Activated CD4-positive, CD25-positive, alpha-beta regulatory T cell treated with anti-CD3 and anti-CD28 coated beads, Interleukin-2, amount 50 U/mL, for 16 hours (primary cell): ENCODE data around the gene SWT1.

Experiments used
- DNase-seq: peaks from one replicate; pipeline ENCODE4 v3.0.0-alpha.2; 2020; ENCODE audit warnings: low read depth, low spot score

The SWT1 gene

DNA sequence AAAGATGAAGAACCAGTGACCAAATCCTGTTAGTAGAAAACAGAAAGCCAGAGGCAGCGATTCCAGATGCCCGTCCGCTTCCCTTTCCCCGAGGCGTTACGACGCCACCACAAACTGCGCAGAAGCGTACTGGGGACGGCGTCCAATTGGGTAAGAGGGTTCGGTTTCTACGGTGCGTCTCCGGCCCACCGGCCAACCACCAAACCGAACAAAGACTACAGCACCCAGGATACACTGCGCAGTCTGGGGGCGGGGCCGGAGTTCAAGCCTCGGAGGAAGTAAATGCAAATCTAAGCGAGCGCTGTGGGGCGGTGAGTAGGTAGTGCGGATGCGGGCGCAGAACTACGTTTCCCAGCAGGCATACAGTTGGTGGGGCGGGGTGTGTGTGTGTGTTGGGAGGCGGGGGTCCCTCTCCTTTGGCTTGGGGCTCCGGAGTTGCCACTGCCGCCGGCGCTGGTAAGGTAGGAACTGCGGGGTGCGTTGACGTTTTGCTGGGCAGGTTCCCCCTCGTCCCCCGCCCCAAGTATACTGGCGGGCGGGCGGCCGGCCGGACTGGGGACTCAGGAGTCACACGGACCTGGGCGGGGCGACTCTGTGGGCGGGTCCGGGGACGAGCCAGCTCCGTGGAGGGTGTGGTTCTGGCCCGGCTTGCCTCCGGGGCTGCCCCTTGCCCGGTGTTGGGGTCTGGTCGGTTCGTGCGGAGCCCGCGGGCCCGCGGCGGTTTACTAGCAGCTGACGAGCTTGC lies at the start of gene SWT1, which contains the start of gene TRMT1L:
TSS of gene SWT1 (plus strand) at position 314 of the 745 bp plus-strand sequence. CDS start 3,675 bp downstream, outside the sequence.
TSS of gene TRMT1L (minus strand) at position 100 of the 745 bp plus-strand sequence. CDS start 241 bp downstream, outside the sequence.
- peak; percentile 96 for DNase-seq

GRCh38 chr1:185108321-185108720 lies 48.6 kb upstream of the SWT1 start:
- DNase-seq = no peak

GRCh38 chr1:185110145-185110544 lies 46.8 kb upstream of the SWT1 start:
- no peak for DNase-seq

DNA sequence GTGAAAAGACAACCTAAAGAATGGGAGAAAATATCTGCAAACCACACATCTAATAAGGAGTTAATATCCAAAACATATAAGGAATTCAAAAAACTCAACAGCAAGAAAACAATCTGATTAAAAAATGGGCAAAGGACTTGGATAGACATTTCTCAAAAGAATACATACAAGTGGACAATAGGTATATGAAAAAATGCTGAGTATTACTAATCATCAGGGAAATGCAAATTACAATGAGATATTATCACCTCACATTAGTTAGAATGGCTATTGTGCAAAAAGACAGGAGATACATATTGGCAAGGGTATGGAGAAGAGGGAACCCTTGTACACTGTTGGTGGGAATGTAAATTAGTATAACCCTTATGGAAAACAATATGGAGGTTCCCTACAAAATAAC lies 45.1 kb upstream of the SWT1 start:
- DNase-seq = no peak

- no peak for DNase-seq
These were observed 44.6 kb upstream of the SWT1 start for GRCh38 chr1:185112356-185112755.

- DNase-seq = no peak
These were observed 27.3 kb upstream of the SWT1 start for GRCh38 chr1:185129708-185130107.

DNA sequence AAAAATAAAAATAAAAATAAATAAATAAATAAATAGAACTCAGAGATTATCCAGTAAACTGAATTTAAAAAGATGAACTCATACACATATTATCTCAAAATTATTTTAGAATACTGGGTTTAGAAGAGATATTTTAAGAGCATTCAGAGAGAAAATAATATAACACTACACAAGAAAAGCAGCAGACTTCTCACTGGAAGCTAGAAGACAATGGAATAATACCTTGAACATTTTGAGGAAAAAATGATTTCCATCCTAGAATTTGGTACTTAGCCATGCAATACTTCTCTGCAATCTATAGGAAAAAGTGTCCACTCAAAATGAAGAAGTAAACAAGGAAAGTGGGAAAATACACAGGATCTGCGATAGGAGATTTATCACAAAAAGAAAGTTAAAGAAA lies 24.4 kb upstream of the SWT1 start:
- DNase-seq = no peak

DNA sequence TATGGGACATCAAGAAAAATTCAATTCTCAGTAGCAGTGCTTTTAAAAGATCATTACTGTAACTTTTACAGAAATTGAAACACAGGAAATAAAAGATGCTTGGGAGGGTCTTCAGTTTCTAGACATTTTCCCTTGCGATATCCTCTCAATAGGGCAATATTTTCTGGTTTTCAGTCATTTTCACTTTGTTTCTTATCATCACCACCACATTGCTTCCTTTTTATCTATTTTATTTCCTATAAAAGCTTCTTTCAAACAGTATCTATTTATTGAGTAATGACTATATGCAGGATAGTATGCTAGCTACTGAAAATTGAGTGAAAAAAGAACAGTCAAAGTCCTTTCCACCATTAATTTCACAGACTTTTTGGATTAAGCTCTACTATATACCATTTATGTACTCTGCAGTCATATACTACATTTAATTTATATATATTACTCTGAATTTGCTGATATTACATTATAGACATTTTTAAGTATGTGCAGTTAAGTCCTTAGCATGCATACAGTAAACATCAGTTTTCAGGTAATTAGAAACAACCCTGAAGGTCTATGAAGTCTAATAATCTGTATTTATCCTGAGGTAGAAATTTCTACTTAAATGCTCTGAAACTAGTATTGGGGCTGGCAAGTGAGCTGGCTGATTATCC lies 18.9 kb upstream of the SWT1 start:
- DNase-seq = no peak

DNA sequence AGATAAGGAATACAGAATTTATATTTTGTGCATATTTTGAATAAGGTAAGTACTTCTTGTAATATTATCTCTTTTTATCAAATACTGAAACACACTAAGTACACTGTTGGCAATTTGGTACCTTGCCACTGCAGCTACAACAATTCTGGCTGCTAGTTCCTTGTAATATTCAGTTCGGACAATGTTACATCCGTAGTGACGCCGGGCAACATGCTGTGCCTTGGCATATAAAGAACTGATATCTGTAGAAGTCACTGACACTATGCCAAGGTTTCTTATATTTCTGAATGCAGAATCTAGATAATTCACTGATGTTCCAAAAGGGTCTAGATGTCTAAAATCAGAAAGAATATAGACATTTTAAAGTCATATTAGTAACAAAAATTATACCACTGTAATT lies 17.7 kb upstream of the SWT1 start:
- no peak for DNase-seq

DNA sequence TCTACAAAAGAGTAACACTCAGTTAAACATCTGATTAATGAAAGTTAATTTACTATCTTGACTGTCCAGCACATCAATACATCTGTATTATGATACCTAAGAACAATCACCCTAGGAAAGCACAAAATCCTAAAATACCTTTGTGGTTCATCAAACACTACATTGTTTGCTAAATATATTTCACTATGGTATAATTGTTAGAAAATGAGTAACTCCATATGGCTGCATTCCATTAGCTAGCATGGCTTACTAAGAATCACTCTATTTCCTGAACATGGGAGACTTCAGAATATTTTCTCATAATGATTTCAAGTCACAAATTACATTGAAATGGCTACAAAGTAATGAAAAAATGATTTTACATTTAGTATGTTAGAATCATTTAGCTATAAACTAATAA lies 12.7 kb upstream of the SWT1 start:
- DNase-seq = no peak

GRCh38 chr1:185151215-185151614 lies 5.8 kb upstream of the SWT1 start:
- no peak for DNase-seq

- no peak for DNase-seq
These were observed 4.7 kb upstream of the SWT1 start for GRCh38 chr1:185152187-185152767.

GRCh38 chr1:185154912-185155513 lies 2.0 kb upstream of the SWT1 start:
- no peak for DNase-seq

DNA sequence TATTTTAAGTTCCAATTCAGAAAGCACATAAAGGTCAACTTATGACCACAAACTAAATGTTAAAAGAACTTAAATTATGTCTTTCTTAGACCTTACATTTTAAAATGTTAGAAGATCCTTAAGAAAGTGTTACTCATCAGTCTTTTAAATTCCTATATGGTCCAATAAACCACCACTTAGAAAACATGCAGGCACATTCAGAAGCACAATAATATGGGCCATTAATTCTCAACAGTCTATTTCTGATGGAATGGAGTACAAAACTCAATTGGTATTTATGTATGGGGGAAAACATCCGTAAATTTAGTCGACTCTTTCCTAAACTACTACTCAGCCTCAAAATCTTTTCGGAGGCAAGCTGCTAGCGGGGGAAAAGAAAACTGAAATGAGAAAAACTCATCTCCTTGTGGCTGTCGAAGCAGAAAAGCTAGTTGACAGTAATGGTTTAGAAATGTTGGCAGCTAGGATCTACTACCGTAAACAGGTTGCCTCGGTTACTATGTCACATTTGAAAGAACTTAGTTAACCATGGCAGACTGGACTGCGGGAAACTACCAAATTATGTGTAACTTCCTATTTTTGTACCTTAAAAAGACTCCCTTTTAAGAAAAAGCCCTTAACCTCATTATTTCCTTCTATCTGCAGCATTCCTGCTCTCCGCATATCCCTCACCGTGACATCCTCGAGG lies 1.2 kb upstream of the SWT1 start:
- DNase-seq = no peak

GRCh38 chr1:185156288-185156853 lies 596 bp upstream of the SWT1 start:
- peak; percentile 12 for DNase-seq

DNA sequence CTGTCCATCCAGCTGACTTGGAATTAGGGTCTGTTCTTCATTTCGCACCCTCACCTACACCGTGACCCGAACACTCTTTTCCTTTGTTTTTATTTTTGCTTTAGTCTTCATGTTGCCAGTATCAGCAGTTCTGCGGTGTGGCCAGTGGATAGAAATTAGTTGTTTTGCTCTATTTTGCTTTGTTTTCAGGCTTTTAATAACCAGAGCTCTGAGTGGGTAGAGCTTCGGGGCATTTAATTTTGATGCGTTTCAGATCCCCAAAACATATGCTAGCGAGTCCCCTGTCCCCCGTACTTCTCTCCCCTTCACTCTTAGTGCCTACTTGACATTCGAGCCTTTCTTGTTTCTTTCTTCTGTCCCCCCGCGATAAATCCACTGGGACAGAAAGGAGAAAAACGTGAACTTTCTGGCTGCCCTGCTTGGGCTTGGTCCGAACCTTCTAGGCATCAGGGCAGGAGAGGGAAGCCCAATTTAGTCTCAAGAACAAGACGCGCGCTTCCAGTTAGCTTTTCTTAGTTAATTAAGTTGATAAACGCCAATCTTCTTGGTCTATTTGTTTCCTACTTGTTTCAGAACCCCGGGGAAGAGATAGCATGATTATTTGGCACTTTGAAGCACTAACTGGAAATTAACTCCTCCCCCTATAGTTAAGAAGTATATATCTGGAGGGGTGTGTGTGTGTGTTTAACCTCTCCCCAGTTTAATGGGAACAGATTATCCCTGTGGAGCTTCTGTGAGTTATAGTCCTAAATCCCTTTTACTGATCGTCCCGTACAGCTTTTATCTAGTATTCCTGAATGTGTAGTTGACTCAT lies 839 bp downstream of the SWT1 start:
- DNase-seq = no peak

DNA sequence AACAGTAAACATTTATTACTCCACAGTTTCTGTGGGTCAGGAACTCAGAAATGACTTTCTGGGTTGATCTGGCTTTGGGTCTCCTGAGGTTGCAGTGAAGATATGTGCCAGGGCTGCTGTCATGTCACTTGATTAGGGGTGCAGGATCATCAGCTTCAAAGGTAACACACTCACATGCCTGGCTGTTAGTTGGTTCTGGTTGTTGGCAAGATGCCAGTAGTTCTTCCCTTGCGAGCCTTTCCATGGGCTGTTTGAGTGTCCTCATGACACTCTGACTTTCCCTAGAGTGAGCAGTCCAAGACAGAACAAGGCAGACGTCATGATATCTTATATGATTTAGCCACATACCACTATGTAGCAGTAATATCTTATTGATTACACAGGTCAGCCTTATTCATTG lies 1.8 kb downstream of the SWT1 start:
- no peak for DNase-seq

- DNase-seq = no peak
These were observed 3.0 kb downstream of the SWT1 start for GRCh38 chr1:185159966-185160365.

DNA sequence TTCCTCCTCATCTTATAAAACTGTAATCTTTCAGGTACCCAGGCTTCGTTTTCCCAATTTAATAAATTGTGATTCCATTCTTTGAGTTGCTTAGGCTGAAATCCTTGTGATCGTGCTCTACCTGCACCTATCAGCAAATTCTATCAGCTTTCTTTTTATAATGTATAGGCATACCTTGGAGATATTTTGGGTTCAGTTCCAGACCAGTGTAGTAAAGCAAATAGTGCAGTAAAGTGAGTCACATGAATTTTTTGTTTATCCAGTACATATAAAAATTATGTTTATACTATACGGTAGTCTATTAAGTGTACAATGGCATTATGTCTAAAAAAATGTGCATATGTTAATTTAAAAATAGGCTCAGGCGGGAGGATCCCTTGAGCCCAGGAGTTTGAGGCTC lies 5.5 kb downstream of the SWT1 start:
- DNase-seq = no peak

GRCh38 chr1:185166106-185166505 lies 9.1 kb downstream of the SWT1 start:
- DNase-seq = no peak
